Measurements from ENCODE around the gene WFS1. TPM values are rescaled to one million over a fixed set of nuclear protein-coding genes. Genes with fewer than 3 reads are reported as not detected.

The WFS1 gene
- total and polyA plus RNA-seq, 2 of the 13 experiments (the other 11 are each of a cell fraction or from before 2014, with no cell fraction given), result 39.1 to 42.2 TPM

- TF ChIP-seq ZBED4 (CRISPR knock-in tag; IDR thresholded peaks at IDR 0.05; ENCODE audit: borderline replicate concordance) (no peak), ZMYM4 (CRISPR knock-in tag; IDR thresholded peaks at IDR 0.05) (no peak), ZNF354B (CRISPR knock-in tag; IDR thresholded peaks at IDR 0.05) (no peak), CTCF (CRISPR knock-in tag; IDR thresholded peaks at IDR 0.05) (peak; percentile 76), CERS6 (CRISPR knock-in tag; IDR thresholded peaks at IDR 0.05) (no peak), ZNF605 (CRISPR knock-in tag; IDR thresholded peaks at IDR 0.05) (no peak)
Observed at GRCh38 chr4:6250235-6250983, 19.2 kb upstream of the WFS1 start (continued).
